ENCODE results near the gene KLHL40.

KLHL40 gene

GRCh38 chr3:42685363-42685881 lies at the start of gene KLHL40:
TSS of gene KLHL40 (plus strand) at chr3:42685537. CDS start at chr3:42685619, 82 bp downstream.
- no peak for DNase-seq

GRCh38 chr3:42637001-42637400 lies 48.3 kb upstream of the KLHL40 start:
- no peak for DNase-seq

- no peak for DNase-seq
These were observed 46.9 kb upstream of the KLHL40 start for GRCh38 chr3:42638339-42638842.

DNA sequence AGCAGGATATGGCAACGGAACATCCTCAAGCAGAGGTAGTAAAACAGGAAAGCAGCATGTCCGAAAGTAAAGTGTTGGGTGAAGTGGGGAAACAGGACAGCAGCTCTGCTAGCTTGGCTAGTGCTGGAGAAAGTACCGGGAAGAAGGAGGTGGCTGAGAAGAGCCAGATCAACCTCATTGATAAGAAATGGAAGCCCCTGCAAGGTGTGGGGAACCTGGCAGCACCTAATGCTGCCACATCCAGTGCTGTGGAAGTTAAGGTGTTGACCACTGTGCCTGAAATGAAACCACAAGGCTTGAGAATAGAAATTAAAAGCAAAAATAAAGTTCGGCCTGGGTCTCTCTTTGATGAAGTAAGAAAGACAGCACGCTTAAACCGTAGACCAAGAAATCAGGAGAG lies 46.1 kb upstream of the KLHL40 start:
- DNase-seq, result no peak

DNA sequence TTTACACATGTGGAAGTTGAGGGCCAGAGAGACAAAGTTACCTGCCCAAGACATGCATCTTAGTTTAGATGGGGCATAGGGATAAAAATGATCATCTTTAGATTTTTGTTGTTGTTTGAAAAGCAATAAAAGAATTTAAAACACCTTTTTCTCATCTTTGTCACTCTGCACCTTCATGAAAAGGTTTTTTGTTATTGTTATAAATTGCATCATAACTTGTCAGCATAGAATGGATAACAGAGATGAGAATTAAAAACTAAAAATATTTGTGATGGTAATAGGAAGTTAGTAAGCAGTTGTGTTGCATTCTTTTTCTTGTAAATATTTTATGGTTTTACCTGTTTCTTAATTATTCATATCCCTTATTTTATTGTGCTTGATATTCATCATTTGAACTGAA lies 45.2 kb upstream of the KLHL40 start:
- no peak for DNase-seq

GRCh38 chr3:42640771-42641370 lies 44.5 kb upstream of the KLHL40 start:
- DNase-seq, result no peak

GRCh38 chr3:42647821-42648459 lies 37.4 kb upstream of the KLHL40 start:
- DNase-seq, result no peak

DNA sequence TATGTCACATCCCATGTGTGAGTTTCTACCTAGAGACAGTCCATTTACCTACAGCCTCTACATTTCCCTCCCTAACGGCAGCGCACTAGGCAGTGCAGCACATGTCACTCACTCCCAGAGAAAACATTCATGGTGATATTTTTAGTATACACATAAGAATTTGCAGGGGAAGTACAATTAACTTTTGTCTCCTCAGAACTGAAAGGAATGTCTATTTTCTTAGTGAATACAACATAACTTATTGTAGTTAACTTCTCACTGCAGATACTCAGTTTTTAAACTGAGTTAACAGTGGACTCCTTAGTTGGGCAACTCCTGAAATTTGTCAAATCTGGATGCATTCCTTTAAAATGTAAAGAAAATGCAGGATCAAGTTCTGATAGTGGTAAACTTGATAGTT lies 36.3 kb upstream of the KLHL40 start:
- DNase-seq, result no peak

- DNase-seq, result no peak
These were observed 35.6 kb upstream of the KLHL40 start for GRCh38 chr3:42649783-42650182.

DNA sequence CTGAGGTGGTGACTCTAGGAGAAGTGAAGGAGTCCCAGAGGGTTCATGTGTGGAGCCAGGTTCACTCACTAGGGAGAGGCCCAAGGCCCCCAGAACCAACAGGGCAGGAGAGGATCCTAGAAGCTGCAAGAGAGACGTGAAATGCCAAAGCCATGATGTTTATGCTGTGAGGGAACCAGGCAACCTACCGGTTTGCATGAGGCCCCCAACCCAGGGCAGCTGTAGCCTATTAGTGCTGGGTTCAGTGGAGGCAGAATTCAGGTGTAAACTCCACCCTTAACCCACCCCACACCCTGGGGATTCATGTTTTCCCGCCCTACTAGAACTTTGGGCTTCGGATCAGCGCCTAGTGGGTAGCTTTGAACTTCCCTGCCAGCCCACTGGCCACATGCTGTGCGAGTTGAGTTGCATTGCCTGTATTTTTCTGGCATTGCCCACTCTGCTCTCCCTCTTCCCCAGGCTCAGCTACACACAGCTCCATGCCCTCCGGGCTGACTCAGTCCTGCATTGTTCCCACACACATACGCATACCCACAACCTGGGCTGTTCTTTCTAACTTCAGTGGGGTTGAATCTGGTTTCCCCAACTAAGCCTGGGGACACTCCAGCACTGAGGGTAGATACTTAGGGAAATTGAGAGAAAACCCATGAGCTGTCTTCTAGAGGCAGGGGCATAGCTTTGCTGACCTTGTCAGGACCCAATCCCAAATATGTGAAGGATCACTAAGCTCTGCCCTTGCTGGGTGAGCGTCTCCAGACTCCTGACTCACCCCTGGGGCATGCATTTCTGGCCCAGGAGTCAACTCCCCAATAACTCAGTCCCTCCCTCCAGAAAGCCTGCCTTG lies 33.9 kb upstream of the KLHL40 start:
- no peak for DNase-seq

DNA sequence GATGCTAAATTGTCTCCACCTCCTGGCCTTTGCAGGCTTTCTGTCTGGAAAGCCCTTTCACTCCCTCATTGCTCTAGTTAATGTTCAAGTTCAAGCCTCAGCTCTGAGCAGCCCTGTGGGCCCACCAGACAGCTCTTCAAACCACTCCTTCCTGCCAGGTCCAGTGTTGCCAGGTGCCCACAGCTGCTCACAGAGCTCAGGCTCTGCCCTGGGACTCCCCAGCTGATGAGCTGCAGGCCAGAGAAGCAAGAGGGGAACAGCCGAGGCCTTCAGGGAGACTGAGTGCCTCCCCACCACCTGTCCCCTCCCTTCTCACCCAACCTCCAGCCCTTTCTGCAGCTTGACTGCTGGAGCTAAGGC lies 33.1 kb upstream of the KLHL40 start:
- no peak for DNase-seq

DNA sequence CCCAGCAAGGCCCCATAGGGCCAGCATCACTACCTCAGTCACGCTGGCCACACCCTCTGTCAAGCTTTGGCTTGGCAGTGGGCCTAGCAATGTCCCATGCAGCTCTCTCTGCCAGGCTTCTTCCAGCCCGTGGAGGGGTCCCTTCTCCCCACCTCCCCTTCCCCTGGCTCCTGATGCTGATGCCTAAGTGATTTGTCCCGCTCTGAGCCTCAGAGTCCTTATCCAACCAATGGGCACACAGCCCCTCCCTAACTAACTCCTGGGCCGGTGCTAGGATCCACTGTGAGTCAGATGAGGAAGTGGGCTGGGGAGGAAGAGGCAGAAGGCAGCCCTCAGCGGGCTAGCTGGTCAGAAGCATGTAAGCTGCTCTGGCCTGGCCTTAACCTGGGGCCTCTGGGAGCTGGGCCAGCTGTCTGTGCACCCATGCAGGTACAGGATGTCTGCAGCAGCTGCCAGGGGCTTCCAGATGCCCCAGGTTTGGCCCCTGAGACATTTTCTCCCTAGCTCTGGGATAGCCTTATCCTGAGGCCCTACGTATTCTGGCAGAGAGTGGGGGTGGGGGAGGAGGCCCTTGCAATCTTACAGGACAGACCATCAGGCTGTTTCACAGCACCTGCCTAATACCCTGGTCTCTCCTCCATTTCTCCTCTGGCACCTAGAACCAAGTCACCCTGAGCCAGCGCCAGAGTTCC lies 32.6 kb upstream of the KLHL40 start:
- no peak for DNase-seq

DNA sequence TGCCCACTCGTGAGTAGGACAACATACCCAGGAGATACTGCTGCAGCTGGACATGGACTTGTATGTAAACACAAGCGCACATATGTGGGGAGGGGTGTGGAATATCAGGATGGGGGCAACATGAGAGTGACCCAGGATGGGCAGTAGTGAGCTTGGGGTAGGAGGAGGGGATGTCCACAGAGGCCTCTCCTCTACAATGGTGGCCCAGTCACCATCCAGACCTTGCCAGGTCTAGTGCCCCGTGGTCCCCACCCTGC lies 32.1 kb upstream of the KLHL40 start:
- DNase-seq, result no peak

GRCh38 chr3:42653560-42654330 lies 31.6 kb upstream of the KLHL40 start, which contains the start of gene ZBTB47:
TSS of gene ZBTB47 (plus strand) at chr3:42653697. CDS start at chr3:42658356, 4,659 bp downstream.
- no peak for DNase-seq

DNA sequence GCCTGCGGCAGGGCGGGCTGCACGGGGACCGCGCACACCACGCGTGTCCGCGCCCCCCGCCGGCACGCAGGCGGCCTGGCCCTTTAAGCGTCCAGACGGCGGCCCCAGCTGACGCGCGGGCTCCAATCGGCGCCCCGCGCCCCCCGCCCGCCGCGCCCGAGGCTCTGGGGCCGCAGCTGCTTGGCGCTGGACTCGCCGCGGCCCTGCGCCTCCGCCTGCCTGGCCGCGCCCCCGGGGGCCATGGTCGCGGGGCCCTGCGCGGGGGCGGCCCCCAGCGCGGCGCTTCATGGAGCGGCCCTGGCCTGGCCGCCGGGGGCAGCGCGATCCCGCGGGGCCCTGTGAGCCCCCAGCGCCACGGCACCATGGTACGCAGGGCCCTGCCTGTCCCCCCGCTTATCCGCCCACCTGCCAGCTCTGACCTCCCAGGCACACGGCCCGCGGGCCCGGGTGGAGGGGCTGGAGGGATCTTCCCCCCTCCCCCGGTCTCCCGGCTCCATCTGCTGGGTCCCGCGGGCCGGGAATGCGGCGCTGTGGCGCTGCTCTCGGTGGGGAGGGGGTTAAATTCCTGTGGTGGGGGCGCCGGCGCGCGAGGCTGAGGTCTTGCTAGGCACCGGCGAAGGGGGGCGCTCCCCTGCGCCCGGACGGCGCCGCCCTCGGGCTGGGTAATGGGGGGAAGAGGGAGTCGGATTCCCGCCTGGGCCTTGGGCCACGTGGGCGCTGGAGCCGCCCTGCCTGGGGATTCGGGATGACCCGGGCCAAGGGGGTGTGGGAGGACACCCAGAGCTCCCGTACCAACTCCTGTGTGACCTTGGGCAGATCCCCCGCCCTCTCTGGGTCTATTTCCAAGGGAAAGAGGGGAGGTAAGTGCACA lies 30.8 kb upstream of the KLHL40 start:
- peak; percentile 10 for DNase-seq

DNA sequence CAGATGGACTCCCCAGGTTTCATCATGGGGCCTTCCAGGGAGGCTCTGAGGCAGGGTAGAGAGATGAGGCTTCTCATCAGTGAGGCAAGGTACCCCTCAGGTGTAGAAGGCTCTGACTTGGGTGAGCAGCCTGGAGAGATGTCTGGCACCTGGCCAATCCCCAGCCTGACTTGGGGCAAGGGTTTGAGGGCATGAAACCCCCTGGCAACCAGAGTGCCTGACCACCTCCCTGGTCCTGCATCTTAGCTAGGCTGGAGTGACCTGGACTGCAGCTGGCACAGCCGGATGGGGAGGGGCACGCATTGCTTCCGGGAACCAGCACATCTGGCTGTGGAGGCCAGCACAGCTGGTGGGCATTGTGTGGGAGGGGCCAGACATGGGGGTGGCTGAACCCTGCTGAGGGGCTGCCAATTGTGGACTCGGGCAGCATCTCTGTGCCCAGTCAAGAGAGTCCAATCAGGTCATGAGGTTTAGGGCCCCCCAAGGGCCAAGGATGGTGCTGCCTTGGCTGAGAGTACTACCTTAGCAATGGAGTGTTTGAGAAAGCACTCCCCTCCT lies 29.9 kb upstream of the KLHL40 start:
- no peak for DNase-seq

- no peak for DNase-seq
These were observed 29.2 kb upstream of the KLHL40 start for GRCh38 chr3:42655980-42656679.

GRCh38 chr3:42656680-42657610 lies 28.4 kb upstream of the KLHL40 start:
- no peak for DNase-seq

GRCh38 chr3:42657675-42658074 lies 27.7 kb upstream of the KLHL40 start:
- no peak for DNase-seq
